Activated naive CD4-positive, alpha-beta T cell (primary cell): ENCODE data around the gene PET117.
"Not testable (repeated sequence)": the region's sequence is repeated elsewhere in the genome, so short reads cannot be mapped to it uniquely, and the experiment has no call there.

Experiments
- DNase-seq, 4 experiments: peaks; one replicate each; lab custom pipeline; 2025; lab: John Stamatoyannopoulos, UW

PET117 gene, protein sequence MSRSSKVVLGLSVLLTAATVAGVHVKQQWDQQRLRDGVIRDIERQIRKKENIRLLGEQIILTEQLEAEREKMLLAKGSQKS

GRCh38 chr20:18137412-18138265 is at the start of gene PET117, which contains the start of gene KAT14:
Gene PET117, plus strand, starts transcription at chr20:18137863. Its CDS starts 93 bp downstream, at chr20:18137956.
Gene KAT14, plus strand, starts transcription at chr20:18137863. Its CDS starts 4,798 bp downstream, at chr20:18142661.
- DNase-seq = peak; percentile 76 to 89 (median 82)

- DNase-seq = not testable (repeated sequence)
Observed at GRCh38 chr20:18088298-18088697, 49.4 kb upstream of the PET117 start.

GRCh38 chr20:18088841-18089240 is 48.8 kb upstream of the PET117 start:
- not testable (repeated sequence) for DNase-seq

DNA sequence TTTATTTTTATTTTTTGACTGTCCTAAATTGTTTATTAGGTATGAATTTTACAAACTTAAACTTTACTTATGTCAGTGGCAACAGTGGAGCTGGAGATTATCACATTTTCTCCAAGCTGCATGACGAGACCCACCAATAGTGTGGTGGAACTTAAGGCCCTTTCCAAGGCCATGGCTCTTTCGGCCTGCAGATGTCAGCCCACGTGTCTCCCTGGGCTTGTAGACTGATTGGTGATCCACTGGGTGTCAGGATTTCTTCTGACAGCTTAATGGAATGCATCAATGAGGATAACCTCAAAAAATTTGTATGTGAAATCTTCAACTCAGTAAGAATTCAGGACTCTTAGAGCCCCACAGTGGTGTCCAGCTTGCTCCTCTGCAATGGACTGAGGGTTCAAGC is 47.6 kb upstream of the PET117 start:
- DNase-seq = no peak

GRCh38 chr20:18090477-18090876 is 47.2 kb upstream of the PET117 start:
- DNase-seq = no peak

DNA sequence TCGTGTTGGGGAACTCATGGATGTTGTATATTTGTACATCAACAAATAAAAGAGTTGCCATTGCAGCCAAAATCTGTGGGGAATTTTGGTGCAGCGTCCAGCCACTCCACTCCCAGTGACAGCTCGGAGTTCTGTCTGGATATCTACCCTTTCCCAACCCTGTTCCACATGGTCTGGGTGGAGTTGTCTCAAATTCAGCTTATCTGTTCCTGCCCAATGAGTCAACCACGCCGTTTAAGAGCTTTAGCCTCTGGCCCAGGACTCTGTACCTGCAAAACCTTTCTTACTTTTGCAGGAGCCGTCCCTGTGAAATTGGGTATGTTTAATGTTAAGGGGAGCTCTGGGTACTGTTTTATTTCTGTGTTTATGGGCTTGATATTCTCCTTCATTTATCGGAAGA is 46.0 kb upstream of the PET117 start:
- no peak for DNase-seq

- no peak for DNase-seq
Observed at GRCh38 chr20:18092890-18093289, 44.8 kb upstream of the PET117 start.

DNA sequence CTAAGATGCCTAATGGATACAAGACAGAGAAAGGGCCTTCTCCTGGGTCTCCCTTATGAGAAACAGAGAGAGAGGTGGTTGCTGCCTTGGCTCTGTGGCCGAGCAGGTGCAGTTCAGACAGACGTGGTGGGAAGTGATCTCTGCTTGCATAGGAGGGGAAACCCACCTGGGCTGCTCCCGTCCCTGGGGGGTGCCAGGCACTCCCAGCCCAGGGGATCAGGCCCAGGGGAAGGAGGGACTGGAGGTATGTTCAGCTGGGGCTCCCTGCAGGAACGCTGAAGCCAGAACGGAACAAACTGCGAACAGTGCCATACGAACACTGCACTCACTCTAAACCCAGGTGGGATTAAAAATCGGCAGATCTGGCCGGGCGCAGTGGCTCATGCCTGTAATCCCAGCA is 44.3 kb upstream of the PET117 start:
- DNase-seq = no peak

DNA sequence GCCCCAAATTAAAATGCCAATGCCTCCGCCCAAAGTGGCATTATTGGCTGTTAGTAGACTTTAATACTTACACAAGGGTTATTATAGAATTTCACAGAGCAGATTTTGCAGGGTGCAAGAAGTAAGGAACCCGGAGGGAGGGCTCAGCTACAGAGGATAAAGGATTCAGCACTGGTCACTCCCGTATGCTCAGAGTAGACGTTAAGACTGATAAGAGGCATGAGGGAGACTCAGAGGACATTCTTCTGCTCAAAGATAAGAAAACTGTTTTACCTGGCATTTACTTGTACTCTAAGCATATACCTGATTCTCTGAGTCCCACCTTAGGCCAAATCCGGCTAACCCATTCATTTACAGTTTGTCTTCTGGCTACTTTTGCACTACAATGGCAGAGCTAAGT is 43.5 kb upstream of the PET117 start:
- no peak for DNase-seq

GRCh38 chr20:18100569-18100968 is 37.1 kb upstream of the PET117 start:
- DNase-seq = not testable (repeated sequence)

DNA sequence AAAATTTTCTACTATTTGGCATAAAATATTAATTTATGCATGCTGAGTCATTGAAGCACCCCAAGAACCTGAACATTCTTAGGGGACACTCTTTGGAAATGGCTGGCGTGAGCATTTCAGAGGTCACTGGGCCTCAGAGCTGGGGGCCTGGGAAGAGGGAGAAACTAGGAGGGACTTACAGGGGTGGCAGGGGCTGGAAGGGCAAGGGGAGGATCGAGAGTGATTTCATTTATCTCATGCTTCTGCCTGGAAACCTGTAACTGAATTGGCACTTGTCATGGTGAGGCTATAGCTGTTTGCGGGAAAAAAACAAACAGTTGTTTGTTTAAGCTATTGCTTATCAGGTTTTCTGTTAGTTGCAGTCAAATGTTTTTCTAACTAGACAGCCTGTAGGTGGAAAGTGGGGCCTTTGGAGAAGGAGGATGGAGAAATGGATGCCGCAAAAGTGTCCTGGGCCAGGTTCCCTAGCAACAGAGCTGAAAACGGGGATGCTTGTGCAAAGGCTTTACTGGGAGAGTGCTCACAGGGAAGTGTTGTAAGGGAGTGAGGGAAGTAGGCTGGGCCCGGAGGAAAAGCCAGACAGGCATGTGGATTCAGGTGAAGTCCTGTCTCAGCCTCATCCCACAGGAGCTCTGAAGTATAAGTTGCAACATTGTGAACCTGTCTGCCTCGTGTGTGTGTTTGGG is 36.4 kb upstream of the PET117 start:
- DNase-seq = no peak

- no peak for DNase-seq
Observed at GRCh38 chr20:18103497-18103896, 34.2 kb upstream of the PET117 start.

GRCh38 chr20:18108326-18108725 is 29.3 kb upstream of the PET117 start:
- DNase-seq = no peak

DNA sequence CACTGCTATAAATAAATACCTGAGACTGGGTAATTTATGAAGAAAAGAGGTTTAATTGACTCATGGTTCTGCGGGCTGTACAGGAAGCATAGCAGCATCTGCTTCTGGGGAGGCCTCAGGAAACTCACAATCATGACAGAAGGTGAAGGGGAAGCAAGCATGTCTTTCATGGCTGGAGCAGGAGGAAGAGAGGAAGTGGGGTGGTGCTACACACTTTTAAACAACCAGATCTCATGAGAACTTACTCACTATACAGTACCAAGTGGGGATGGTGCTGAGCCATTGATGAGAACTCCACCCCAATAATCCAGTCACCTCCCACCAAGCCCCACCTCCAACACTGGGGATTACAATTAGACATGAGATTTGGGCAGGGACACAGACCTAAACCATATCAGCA is 9.1 kb upstream of the PET117 start:
- DNase-seq = not testable (repeated sequence)

- no peak for DNase-seq
Observed at GRCh38 chr20:18132663-18133062, 5.0 kb upstream of the PET117 start.

- no peak for DNase-seq
Observed at GRCh38 chr20:18133962-18134361, 3.7 kb upstream of the PET117 start.

GRCh38 chr20:18138266-18138582 is 561 bp downstream of the PET117 start:
- no peak for DNase-seq

- DNase-seq = no peak
Observed at GRCh38 chr20:18138639-18139583, 1.2 kb downstream of the PET117 start.

DNA sequence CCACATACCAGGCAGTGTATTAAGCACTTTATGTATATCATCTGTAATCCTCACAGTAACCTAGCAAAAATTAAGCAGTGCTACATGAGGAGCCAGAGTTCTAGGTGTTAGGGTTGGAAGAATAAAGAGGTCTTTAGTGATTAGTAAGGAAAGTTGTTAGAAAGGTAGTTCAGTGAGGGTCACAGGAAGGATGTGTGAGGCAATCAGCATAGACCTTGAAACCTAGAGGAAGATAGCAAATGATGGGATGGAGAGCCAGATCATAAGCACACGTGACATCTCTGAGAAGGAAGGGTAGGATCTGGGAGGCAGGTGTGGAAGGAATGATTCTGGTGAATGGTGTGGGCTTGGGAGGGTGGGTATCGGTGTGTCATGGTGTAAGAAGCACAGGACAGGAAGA is 2.2 kb downstream of the PET117 start:
- DNase-seq = no peak

DNA sequence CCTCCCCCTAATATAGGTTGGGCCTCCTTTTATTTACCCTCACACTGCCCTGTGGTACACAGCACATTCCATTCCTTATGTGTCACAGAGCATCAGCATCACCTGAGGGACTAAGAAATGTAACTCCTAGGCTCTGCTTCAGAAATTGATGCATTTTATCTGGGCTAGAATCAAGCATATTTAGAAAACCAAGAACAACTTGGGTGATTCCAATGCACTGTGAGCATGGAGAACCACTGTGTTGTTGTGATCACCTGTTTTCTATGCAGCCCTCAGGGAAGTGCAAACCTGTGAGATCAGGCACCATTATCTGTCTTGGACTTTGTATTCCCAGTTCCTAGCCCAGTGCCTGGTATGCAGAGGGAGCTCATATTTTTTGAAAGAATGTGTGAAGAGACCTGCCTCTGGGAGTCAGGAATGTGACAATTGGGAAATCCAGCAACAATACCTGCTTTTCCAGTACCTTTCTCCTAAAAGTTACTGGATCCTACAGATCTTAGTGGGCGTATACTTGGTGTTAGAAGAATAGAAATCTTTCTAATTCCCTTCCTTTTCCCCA is 7.0 kb downstream of the PET117 start:
- DNase-seq = no peak

DNA sequence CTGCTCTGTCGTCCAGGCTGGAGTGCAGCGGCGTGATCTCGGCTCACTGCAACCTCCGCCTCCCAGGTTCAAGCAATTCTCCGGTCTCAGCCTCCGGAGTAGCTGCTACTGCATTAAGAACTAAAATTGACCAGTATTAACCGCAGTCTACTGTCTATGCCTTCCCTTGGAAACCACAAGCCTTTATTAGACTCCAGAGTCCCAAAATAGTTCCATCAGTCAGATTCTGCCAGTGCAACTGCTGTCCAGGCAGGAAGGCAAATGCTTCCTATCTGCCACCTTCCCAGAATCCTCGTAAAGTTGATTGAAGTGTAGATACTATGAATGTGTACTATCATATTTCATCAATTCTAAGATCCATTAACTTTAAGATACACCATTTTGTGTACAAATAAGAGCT is 16.7 kb downstream of the PET117 start:
- DNase-seq = no peak

DNA sequence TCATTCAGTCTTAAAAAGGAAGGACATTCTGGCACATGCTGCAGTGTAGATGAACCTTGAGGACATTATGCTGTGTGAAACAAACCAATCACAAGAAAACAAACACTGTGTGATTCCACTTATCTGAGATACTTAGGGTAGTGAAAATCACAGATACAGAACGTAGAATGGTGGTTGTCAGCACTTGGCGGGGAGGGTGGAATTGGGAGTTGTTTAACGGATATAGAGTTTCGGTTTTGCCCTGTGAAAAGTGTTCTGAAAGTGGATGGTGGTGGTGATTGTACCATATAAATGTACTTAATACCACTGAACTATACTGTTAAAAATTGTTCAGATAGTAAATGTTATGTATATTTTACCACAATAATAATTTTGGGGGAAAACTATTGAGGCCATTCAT is 18.4 kb downstream of the PET117 start:
- no peak for DNase-seq
